ENCODE data around the gene RAPGEF3.
A peak's percentile ranks its signal among the peaks of the same experiment; 100 is the strongest.

RAPGEF3 gene

DNA sequence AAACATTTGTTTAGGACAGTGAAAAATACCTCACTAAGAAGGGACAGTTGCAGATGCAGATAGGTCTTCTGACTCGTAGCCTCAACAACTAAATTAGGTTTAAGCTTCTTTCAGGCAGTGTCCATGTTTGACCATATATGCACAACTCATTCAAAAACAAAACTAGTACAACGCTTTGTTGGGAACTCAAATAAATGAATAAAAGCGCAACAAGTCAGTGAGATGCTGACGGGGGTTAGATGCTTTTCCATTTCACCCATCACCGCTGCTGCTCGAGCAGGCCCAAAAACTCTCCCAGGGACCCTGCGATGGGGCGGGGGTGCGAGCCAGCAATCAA, 53.5 kb downstream of the RAPGEF3 start:
- no peak for DNase-seq (ENCODE audit: low read depth)
- H3K4me3 ChIP-seq (ENCODE audit: low read length), result peak overlapping the region; percentile 66
- TF ChIP-seq, protein P1, sequence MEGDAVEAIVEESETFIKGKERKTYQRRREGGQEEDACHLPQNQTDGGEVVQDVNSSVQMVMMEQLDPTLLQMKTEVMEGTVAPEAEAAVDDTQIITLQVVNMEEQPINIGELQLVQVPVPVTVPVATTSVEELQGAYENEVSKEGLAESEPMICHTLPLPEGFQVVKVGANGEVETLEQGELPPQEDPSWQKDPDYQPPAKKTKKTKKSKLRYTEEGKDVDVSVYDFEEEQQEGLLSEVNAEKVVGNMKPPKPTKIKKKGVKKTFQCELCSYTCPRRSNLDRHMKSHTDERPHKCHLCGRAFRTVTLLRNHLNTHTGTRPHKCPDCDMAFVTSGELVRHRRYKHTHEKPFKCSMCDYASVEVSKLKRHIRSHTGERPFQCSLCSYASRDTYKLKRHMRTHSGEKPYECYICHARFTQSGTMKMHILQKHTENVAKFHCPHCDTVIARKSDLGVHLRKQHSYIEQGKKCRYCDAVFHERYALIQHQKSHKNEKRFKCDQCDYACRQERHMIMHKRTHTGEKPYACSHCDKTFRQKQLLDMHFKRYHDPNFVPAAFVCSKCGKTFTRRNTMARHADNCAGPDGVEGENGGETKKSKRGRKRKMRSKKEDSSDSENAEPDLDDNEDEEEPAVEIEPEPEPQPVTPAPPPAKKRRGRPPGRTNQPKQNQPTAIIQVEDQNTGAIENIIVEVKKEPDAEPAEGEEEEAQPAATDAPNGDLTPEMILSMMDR (conservative IDR thresholded peaks at IDR 0.05; ENCODE audit: low read depth, low read length), result no peak

GRCh38 chr12:47704719-47705118, 54.0 kb downstream of the RAPGEF3 start:
- TF ChIP-seq, protein P1 (conservative IDR thresholded peaks at IDR 0.05; ENCODE audit: low read depth, low read length), result no peak
- DNase-seq (ENCODE audit: low read depth), result no peak
- peak overlapping the region; percentile 66 for H3K4me3 ChIP-seq (ENCODE audit: low read length)

GRCh38 chr12:47700263-47700662, 58.4 kb downstream of the RAPGEF3 start:
- H3K4me3 ChIP-seq (ENCODE audit: low read length), result no peak overlapping the region
- no peak for DNase-seq (ENCODE audit: low read depth)
- TF ChIP-seq, protein P1 (conservative IDR thresholded peaks at IDR 0.05; ENCODE audit: low read depth, low read length), result no peak

- no peak for DNase-seq (ENCODE audit: low read depth)
- TF ChIP-seq, protein P1 (conservative IDR thresholded peaks at IDR 0.05; ENCODE audit: low read depth, low read length), result no peak
- H3K4me3 ChIP-seq (ENCODE audit: low read length), result no peak overlapping the region
Observed at GRCh38 chr12:47698631-47699030, 60.0 kb downstream of the RAPGEF3 start.

- no peak for DNase-seq (ENCODE audit: low read depth)
- H3K4me3 ChIP-seq (ENCODE audit: low read length), result no peak overlapping the region
- TF ChIP-seq, protein P1 (conservative IDR thresholded peaks at IDR 0.05; ENCODE audit: low read depth, low read length), result no peak
Observed at GRCh38 chr12:47698055-47698454, 60.6 kb downstream of the RAPGEF3 start.

GRCh38 chr12:47689215-47689614, 69.5 kb downstream of the RAPGEF3 start:
- TF ChIP-seq, protein P1 (conservative IDR thresholded peaks at IDR 0.05; ENCODE audit: low read depth, low read length), result no peak
- DNase-seq (ENCODE audit: low read depth), result no peak
- no peak overlapping the region for H3K4me3 ChIP-seq (ENCODE audit: low read length)

GRCh38 chr12:47687636-47688035, 71.0 kb downstream of the RAPGEF3 start:
- no peak overlapping the region for H3K4me3 ChIP-seq (ENCODE audit: low read length)
- DNase-seq (ENCODE audit: low read depth), result no peak
- TF ChIP-seq, protein P1 (conservative IDR thresholded peaks at IDR 0.05; ENCODE audit: low read depth, low read length), result no peak

Measured in retinal pigment epithelial cell (primary cell).